ENCODE data around the gene AGBL1. TPM values are rescaled to one million over a fixed set of nuclear protein-coding genes. Genes with fewer than 3 reads are reported as not detected.

The AGBL1 gene
- total RNA-seq, 2 experiments from 2014 or later: not detected

- Mint-ChIP-seq H3K27ac (no peak overlapping the region), H3K4me3 (no peak overlapping the region), H3K4me1 (ENCODE audit: low read depth) (no peaks in the 10 kb centered on the region), H3K36me3 (ENCODE audit: low read depth) (no peaks in the 10 kb centered on the region), H3K9me3 (no peaks in the 10 kb centered on the region), H3K27me3 (ENCODE audit: low read depth) (peaks cover 5% of the 10 kb centered on the region)
- intact Hi-C loops (cut with micrococcal nuclease): no loop called here
- no peak for DNase-seq
- CTCF ChIA-PET: no interaction called here
These were observed 761.3 kb downstream of the AGBL1 start for GRCh38 chr15:86840996-86841395.

GRCh38 chr15:86842199-86842598 lies 762.5 kb downstream of the AGBL1 start:
- intact Hi-C loops (cut with micrococcal nuclease): no loop called here
- no peaks in the 10 kb centered on the region for H3K36me3 Mint-ChIP-seq (ENCODE audit: low read depth)
- no peak for DNase-seq
- H3K27ac Mint-ChIP-seq: no peak overlapping the region
- no peak overlapping the region for H3K4me3 Mint-ChIP-seq
- H3K9me3 Mint-ChIP-seq: no peaks in the 10 kb centered on the region
- H3K4me1 Mint-ChIP-seq (ENCODE audit: low read depth): no peaks in the 10 kb centered on the region
- H3K27me3 Mint-ChIP-seq (ENCODE audit: low read depth): peaks cover 5% of the 10 kb centered on the region
- CTCF ChIA-PET: interaction anchor here (0.6 kb wide), 1 partner anchor 132 kb away, joined by 4 read pairs; no protein-coding TSS in a partner anchor

- intact Hi-C loops (cut with micrococcal nuclease): no loop called here
These were observed 766.4 kb downstream of the AGBL1 start for GRCh38 chr15:86846036-86846435.

GRCh38 chr15:86849136-86849535 lies 769.5 kb downstream of the AGBL1 start:
- intact Hi-C loops (cut with micrococcal nuclease): no loop called here
- Mint-ChIP-seq H3K36me3 (ENCODE audit: low read depth) (no peaks in the 10 kb centered on the region), H3K9me3 (no peaks in the 10 kb centered on the region), H3K27ac (no peak overlapping the region), H3K27me3 (ENCODE audit: low read depth) (peaks cover 7% of the 10 kb centered on the region), H3K4me1 (ENCODE audit: low read depth) (no peaks in the 10 kb centered on the region), H3K4me3 (no peak overlapping the region)
- CTCF ChIA-PET: no interaction called here
- no peak for DNase-seq

More at GRCh38 chr15:86846036-86846435, 766.4 kb downstream of the AGBL1 start:
- Mint-ChIP-seq H3K27ac (no peak overlapping the region), H3K4me1 (ENCODE audit: low read depth) (no peaks in the 10 kb centered on the region), H3K27me3 (ENCODE audit: low read depth) (peaks cover 7% of the 10 kb centered on the region), H3K9me3 (no peaks in the 10 kb centered on the region), H3K36me3 (ENCODE audit: low read depth) (no peaks in the 10 kb centered on the region), H3K4me3 (no peak overlapping the region)
- CTCF ChIA-PET: no interaction called here
- DNase-seq: no peak

GRCh38 chr15:86849558-86850285 lies 770.1 kb downstream of the AGBL1 start:
- peaks cover 7% of the 10 kb centered on the region for H3K27me3 Mint-ChIP-seq (ENCODE audit: low read depth)
- CTCF ChIA-PET: no interaction called here
- no peak for DNase-seq
- H3K4me1 Mint-ChIP-seq (ENCODE audit: low read depth): no peaks in the 10 kb centered on the region
- intact Hi-C loops (cut with micrococcal nuclease): no loop called here
- no peak overlapping the region for H3K4me3 Mint-ChIP-seq
- no peaks in the 10 kb centered on the region for H3K36me3 Mint-ChIP-seq (ENCODE audit: low read depth)
- H3K27ac Mint-ChIP-seq: no peak overlapping the region
- H3K9me3 Mint-ChIP-seq: no peaks in the 10 kb centered on the region

- no peaks in the 10 kb centered on the region for H3K9me3 Mint-ChIP-seq
- no peaks in the 10 kb centered on the region for H3K36me3 Mint-ChIP-seq (ENCODE audit: low read depth)
- no peak overlapping the region for H3K27ac Mint-ChIP-seq
- DNase-seq: no peak
- no peak overlapping the region for H3K4me3 Mint-ChIP-seq
- CTCF ChIA-PET: no interaction called here
- H3K4me1 Mint-ChIP-seq (ENCODE audit: low read depth): no peaks in the 10 kb centered on the region
- intact Hi-C loops (cut with micrococcal nuclease): no loop called here
- H3K27me3 Mint-ChIP-seq (ENCODE audit: low read depth): peaks cover 7% of the 10 kb centered on the region
These were observed 771.3 kb downstream of the AGBL1 start for GRCh38 chr15:86850939-86851338.

- intact Hi-C loops (cut with micrococcal nuclease): no loop called here
- Mint-ChIP-seq H3K27me3 (ENCODE audit: low read depth) (peaks cover 17% of the 10 kb centered on the region), H3K36me3 (ENCODE audit: low read depth) (no peaks in the 10 kb centered on the region), H3K27ac (no peak overlapping the region), H3K4me1 (ENCODE audit: low read depth) (no peaks in the 10 kb centered on the region), H3K4me3 (no peak overlapping the region), H3K9me3 (no peaks in the 10 kb centered on the region)
- CTCF ChIA-PET: no interaction called here
- DNase-seq: no peak
These were observed 773.1 kb downstream of the AGBL1 start for GRCh38 chr15:86852741-86853140.

- Mint-ChIP-seq H3K9me3 (no peaks in the 10 kb centered on the region), H3K4me3 (no peak overlapping the region), H3K4me1 (ENCODE audit: low read depth) (no peaks in the 10 kb centered on the region), H3K27me3 (ENCODE audit: low read depth) (peaks cover 15% of the 10 kb centered on the region), H3K27ac (no peak overlapping the region), H3K36me3 (ENCODE audit: low read depth) (no peaks in the 10 kb centered on the region)
- CTCF ChIA-PET: no interaction called here
- intact Hi-C loops (cut with micrococcal nuclease): no loop called here
- DNase-seq: no peak
These were observed 774.5 kb downstream of the AGBL1 start for GRCh38 chr15:86854176-86854575.

- Mint-ChIP-seq H3K27me3 (ENCODE audit: low read depth) (peaks cover 11% of the 10 kb centered on the region), H3K4me1 (ENCODE audit: low read depth) (no peaks in the 10 kb centered on the region), H3K27ac (no peak overlapping the region), H3K36me3 (ENCODE audit: low read depth) (no peaks in the 10 kb centered on the region), H3K4me3 (no peak overlapping the region), H3K9me3 (no peaks in the 10 kb centered on the region)
- CTCF ChIA-PET: no interaction called here
- no peak for DNase-seq
- intact Hi-C loops (cut with micrococcal nuclease): no loop called here
These were observed 775.9 kb downstream of the AGBL1 start for GRCh38 chr15:86855307-86856291.

GRCh38 chr15:86857701-86858100 lies 778.0 kb downstream of the AGBL1 start:
- no peaks in the 10 kb centered on the region for H3K9me3 Mint-ChIP-seq
- intact Hi-C loops (cut with micrococcal nuclease): no loop called here
- CTCF ChIA-PET: no interaction called here
- no peaks in the 10 kb centered on the region for H3K36me3 Mint-ChIP-seq (ENCODE audit: low read depth)
- peaks cover 11% of the 10 kb centered on the region for H3K27me3 Mint-ChIP-seq (ENCODE audit: low read depth)
- no peaks in the 10 kb centered on the region for H3K4me1 Mint-ChIP-seq (ENCODE audit: low read depth)
- H3K27ac Mint-ChIP-seq: no peak overlapping the region
- no peak for DNase-seq
- H3K4me3 Mint-ChIP-seq: no peak overlapping the region

- H3K9me3 Mint-ChIP-seq: no peaks in the 10 kb centered on the region
- CTCF ChIA-PET: interaction anchor here (1.0 kb wide), 1 partner anchor 13 kb away, joined by 3 read pairs; no protein-coding TSS in a partner anchor
- H3K4me1 Mint-ChIP-seq (ENCODE audit: low read depth): no peaks in the 10 kb centered on the region
- no peaks in the 10 kb centered on the region for H3K36me3 Mint-ChIP-seq (ENCODE audit: low read depth)
- DNase-seq: no peak
- intact Hi-C loops (cut with micrococcal nuclease): no loop called here
- no peak overlapping the region for H3K4me3 Mint-ChIP-seq
- H3K27me3 Mint-ChIP-seq (ENCODE audit: low read depth): peaks cover 6% of the 10 kb centered on the region
- H3K27ac Mint-ChIP-seq: no peak overlapping the region
These were observed 783.7 kb downstream of the AGBL1 start for GRCh38 chr15:86863226-86863915.

GRCh38 chr15:86865920-86866319 lies 786.2 kb downstream of the AGBL1 start:
- CTCF ChIA-PET: no interaction called here
- no peaks in the 10 kb centered on the region for H3K36me3 Mint-ChIP-seq (ENCODE audit: low read depth)
- H3K4me3 Mint-ChIP-seq: no peak overlapping the region
- no peak for DNase-seq
- no peaks in the 10 kb centered on the region for H3K4me1 Mint-ChIP-seq (ENCODE audit: low read depth)
- intact Hi-C loops (cut with micrococcal nuclease): no loop called here
- no peaks in the 10 kb centered on the region for H3K9me3 Mint-ChIP-seq
- H3K27ac Mint-ChIP-seq: no peak overlapping the region
- peaks cover 9% of the 10 kb centered on the region for H3K27me3 Mint-ChIP-seq (ENCODE audit: low read depth)

All from activated naive CD4-positive, alpha-beta T cell treated with anti-CD3 and anti-CD28 coated beads for 36 hours (primary cell).